Suprapubic skin (tissue), 4 donors: ENCODE results near the gene ZSWIM6.

Experiments
- CTCF ChIP-seq, 2 donors: fragments of 200-600 bp in 1 of 2; fragments of 450-650 bp in 1 of 2; sonication (generic) in 1 of 2; IDR thresholded peaks; one replicate each; pipeline ENCODE4 v1.5.1; 2016 to 2019; ENCODE audit warnings: antibody characterized with exemption in 2 of 2, mild to moderate bottlenecking in 1 of 2, moderate library complexity in 1 of 2
- EP300 ChIP-seq: sonication (generic); formaldehyde crosslinking; IDR thresholded peaks from one replicate; pipeline ENCODE4 v1.6.1; 2017; ENCODE audit warnings: antibody characterized with exemption
- POLR2A ChIP-seq, 2 donors: fragments of 450-650 bp; IDR thresholded peaks; one replicate each; pipeline ENCODE4 v1.6.1; 2017; ENCODE audit warnings: antibody characterized with exemption in 2 of 2, mild to moderate bottlenecking in 2 of 2, moderate library complexity in 2 of 2
- POLR2AphosphoS5 ChIP-seq, 3 donors: sonication (generic); formaldehyde crosslinking; IDR thresholded peaks; one replicate each; pipeline ENCODE4 v1.6.1; 2017; ENCODE audit warnings: antibody characterized with exemption in 3 of 3

- TF ChIP-seq CTCF (IDR thresholded peaks at IDR 0.05) (no peak), POLR2A (IDR thresholded peaks at IDR 0.05) (no peak), EP300 (no peak), POLR2AphosphoS5 (IDR thresholded peaks at IDR 0.05) (no peak)
Observed at GRCh38 chr5:61468483-61468865, 136.4 kb downstream of the ZSWIM6 start.
